CD1c-positive myeloid dendritic cell (primary cell): ENCODE data around the gene CPA1.

Experiments used
- DNase-seq: peaks from one replicate; pipeline ENCODE4 v3.0.0-alpha.2; 2016; ENCODE audit errors: extremely low spot score

The CPA1 gene

GRCh38 chr7:130394421-130395195 lies 14.3 kb downstream of the CPA1 start:
- peak; percentile 27 for DNase-seq

- DNase-seq: no peak
Observed at GRCh38 chr7:130395421-130395820, 15.1 kb downstream of the CPA1 start.

GRCh38 chr7:130396109-130396508 lies 15.8 kb downstream of the CPA1 start:
- no peak for DNase-seq

GRCh38 chr7:130397051-130397757 lies 16.9 kb downstream of the CPA1 start:
- DNase-seq: no peak

- no peak for DNase-seq
Observed at GRCh38 chr7:130397758-130398073, 17.4 kb downstream of the CPA1 start.

GRCh38 chr7:130398526-130399090 lies 18.3 kb downstream of the CPA1 start:
- peak; percentile 29 for DNase-seq

GRCh38 chr7:130400120-130400572 lies 19.9 kb downstream of the CPA1 start:
- no peak for DNase-seq

- no peak for DNase-seq
Observed at GRCh38 chr7:130401101-130401500, 20.8 kb downstream of the CPA1 start.

GRCh38 chr7:130401578-130401977 lies 21.3 kb downstream of the CPA1 start:
- DNase-seq: no peak

GRCh38 chr7:130405003-130405402 lies 24.7 kb downstream of the CPA1 start:
- no peak for DNase-seq

- no peak for DNase-seq
Observed at GRCh38 chr7:130409067-130409711, 28.9 kb downstream of the CPA1 start.

GRCh38 chr7:130409712-130410072 lies 29.4 kb downstream of the CPA1 start:
- DNase-seq: no peak

GRCh38 chr7:130410868-130411541 lies 30.7 kb downstream of the CPA1 start:
- DNase-seq: no peak

- no peak for DNase-seq
Observed at GRCh38 chr7:130413201-130413600, 32.9 kb downstream of the CPA1 start.

GRCh38 chr7:130415006-130415405 lies 34.7 kb downstream of the CPA1 start:
- DNase-seq: peak; percentile 10

GRCh38 chr7:130417213-130417612 lies 36.9 kb downstream of the CPA1 start:
- DNase-seq: no peak

GRCh38 chr7:130418306-130418705 lies 38.0 kb downstream of the CPA1 start:
- no peak for DNase-seq

GRCh38 chr7:130419658-130420057 lies 39.4 kb downstream of the CPA1 start:
- no peak for DNase-seq

- DNase-seq: no peak
Observed at GRCh38 chr7:130420943-130421578, 40.8 kb downstream of the CPA1 start.

GRCh38 chr7:130421684-130422083 lies 41.4 kb downstream of the CPA1 start:
- DNase-seq: no peak

- no peak for DNase-seq
Observed at GRCh38 chr7:130423501-130424037, 43.3 kb downstream of the CPA1 start.
